ENCODE data around the gene INTS6. TPM values are rescaled to one million over a fixed set of nuclear protein-coding genes. Genes with fewer than 3 reads are reported as not detected.
A peak's percentile ranks its signal among the peaks of the same experiment; 100 is the strongest.

Gene INTS6, protein sequence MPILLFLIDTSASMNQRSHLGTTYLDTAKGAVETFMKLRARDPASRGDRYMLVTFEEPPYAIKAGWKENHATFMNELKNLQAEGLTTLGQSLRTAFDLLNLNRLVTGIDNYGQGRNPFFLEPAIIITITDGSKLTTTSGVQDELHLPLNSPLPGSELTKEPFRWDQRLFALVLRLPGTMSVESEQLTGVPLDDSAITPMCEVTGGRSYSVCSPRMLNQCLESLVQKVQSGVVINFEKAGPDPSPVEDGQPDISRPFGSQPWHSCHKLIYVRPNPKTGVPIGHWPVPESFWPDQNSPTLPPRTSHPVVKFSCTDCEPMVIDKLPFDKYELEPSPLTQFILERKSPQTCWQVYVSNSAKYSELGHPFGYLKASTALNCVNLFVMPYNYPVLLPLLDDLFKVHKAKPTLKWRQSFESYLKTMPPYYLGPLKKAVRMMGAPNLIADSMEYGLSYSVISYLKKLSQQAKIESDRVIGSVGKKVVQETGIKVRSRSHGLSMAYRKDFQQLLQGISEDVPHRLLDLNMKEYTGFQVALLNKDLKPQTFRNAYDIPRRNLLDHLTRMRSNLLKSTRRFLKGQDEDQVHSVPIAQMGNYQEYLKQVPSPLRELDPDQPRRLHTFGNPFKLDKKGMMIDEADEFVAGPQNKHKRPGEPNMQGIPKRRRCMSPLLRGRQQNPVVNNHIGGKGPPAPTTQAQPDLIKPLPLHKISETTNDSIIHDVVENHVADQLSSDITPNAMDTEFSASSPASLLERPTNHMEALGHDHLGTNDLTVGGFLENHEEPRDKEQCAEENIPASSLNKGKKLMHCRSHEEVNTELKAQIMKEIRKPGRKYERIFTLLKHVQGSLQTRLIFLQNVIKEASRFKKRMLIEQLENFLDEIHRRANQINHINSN
- total RNA-seq (10 to 100 TPM; 24.2 to 82.4 (median 37.2) TPM), polyA plus RNA-seq (10 to 100 TPM; 13.1 to 44.3 (median 21.7) TPM)
- long read RNA-seq, donor 1, full-length matches to known transcripts: 10 of 10 reads
- long read RNA-seq, donor 1, partial matches to known transcripts: 0 of 10 reads
- long read RNA-seq, donor 1, other reads (novel, unspliced or antisense): 0 of 10 reads
- long read RNA-seq, donor 2, full-length matches to known transcripts: 4 of 4 reads
- long read RNA-seq, donor 2, partial matches to known transcripts: 0 of 4 reads
- long read RNA-seq, donor 2, other reads (novel, unspliced or antisense): 0 of 4 reads
- long read RNA-seq, donor 3, full-length matches to known transcripts: 3 of 3 reads
- long read RNA-seq, donor 3, partial matches to known transcripts: 0 of 3 reads
- long read RNA-seq, donor 3, other reads (novel, unspliced or antisense): 0 of 3 reads
- long read RNA-seq, donor 4, partial matches to known transcripts: 0 of 3 reads
- long read RNA-seq, donor 4, other reads (novel, unspliced or antisense): 3 of 3 reads
- long read RNA-seq, donor 5, full-length matches to known transcripts: 31 of 61 reads
- long read RNA-seq, donor 5, partial matches to known transcripts: 18 of 61 reads
- long read RNA-seq, donor 5, other reads (novel, unspliced or antisense): 12 of 61 reads
- long read RNA-seq, donor 6, full-length matches to known transcripts: 1 of 5 reads
- long read RNA-seq, donor 6, partial matches to known transcripts: 1 of 5 reads
- long read RNA-seq, donor 6, other reads (novel, unspliced or antisense): 3 of 5 reads
- long read RNA-seq, donor 7, full-length matches to known transcripts: 4 of 4 reads
- long read RNA-seq, donor 7, partial matches to known transcripts: 0 of 4 reads
- long read RNA-seq, donor 7, other reads (novel, unspliced or antisense): 0 of 4 reads
- long read RNA-seq, donor 8, full-length matches to known transcripts: 9 of 9 reads
- long read RNA-seq, donor 8, partial matches to known transcripts: 0 of 9 reads
- long read RNA-seq, donor 8, other reads (novel, unspliced or antisense): 0 of 9 reads
- long read RNA-seq, donor 9, full-length matches to known transcripts: 1 of 1 reads
- long read RNA-seq, donor 9, partial matches to known transcripts: 0 of 1 reads
- long read RNA-seq, donor 9, other reads (novel, unspliced or antisense): 0 of 1 reads
- long read RNA-seq, donor 10: 0 reads

DNA sequence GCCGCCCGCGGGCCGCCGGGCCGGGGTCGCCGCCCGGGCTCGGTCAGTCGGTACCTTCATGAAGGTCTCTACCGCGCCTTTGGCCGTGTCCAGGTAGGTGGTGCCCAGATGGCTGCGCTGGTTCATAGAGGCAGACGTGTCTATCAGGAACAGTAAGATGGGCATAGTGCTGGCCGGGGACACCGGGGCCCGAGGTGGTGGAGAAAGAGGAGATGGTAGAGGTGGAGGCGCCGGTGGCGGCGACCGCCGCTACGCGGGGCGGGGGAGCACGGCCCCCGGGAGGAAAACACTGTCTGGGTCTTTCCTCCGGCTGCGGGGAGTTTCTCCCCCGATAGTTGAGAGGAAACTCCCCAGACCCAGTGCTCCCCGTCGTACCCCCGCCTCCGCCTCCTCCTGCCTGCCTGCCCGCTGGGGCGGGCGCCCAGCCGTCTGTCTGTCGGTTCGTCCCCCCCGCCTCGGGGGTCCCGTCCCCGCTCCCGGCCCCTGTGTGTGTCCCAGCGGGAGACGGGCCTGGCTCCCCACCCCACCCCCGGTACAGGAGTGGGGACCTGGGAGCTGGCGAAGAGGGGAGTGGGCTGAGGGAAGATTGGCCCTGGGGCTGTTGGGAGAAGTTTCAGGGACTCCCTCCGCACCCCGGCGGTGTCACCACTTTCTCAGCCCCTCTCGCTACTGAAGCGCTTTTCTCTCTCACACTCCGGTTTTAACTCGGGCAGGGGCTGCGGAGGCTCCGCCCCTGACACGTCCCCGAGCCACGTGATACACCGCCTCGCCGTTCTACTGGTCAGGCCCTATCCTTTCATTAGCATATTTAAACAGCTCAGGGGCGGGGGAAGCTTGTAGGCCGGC lies at the start of gene INTS6:
INTS6 (minus strand) TSS at position 676 of the 846 bp plus-strand sequence; CDS start at position 165, 511 bp downstream.
- H3K4me1 ChIP-seq (replicated peaks in 1 of 2): peaks cover 11 to 42% of the 10 kb centered on the region in 2 donors
- H3K9me3 ChIP-seq (replicated peaks in 1 of 3): no peaks in the 10 kb centered on the region
- 0 to 1% (median 0%) methylated on average over 17 to 69 of the region's 69 CpGs for WGBS, 4 donors
- no peaks in the 10 kb centered on the region for H3K27me3 ChIP-seq
- intact Hi-C loops (cut with DNase I): loop anchor here in 1 of 2 donors (10.0 kb wide), 1 partner anchor 132 kb away; the partner anchor contains the start of gene WDFY2
- peak; percentile 99 to 100 for TF ChIP-seq POLR2A (IDR thresholded peaks at IDR 0.05)
- TF ChIP-seq, protein P1, sequence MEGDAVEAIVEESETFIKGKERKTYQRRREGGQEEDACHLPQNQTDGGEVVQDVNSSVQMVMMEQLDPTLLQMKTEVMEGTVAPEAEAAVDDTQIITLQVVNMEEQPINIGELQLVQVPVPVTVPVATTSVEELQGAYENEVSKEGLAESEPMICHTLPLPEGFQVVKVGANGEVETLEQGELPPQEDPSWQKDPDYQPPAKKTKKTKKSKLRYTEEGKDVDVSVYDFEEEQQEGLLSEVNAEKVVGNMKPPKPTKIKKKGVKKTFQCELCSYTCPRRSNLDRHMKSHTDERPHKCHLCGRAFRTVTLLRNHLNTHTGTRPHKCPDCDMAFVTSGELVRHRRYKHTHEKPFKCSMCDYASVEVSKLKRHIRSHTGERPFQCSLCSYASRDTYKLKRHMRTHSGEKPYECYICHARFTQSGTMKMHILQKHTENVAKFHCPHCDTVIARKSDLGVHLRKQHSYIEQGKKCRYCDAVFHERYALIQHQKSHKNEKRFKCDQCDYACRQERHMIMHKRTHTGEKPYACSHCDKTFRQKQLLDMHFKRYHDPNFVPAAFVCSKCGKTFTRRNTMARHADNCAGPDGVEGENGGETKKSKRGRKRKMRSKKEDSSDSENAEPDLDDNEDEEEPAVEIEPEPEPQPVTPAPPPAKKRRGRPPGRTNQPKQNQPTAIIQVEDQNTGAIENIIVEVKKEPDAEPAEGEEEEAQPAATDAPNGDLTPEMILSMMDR (IDR thresholded peaks at IDR 0.05): no peak
- peak within 1 kb of the TSS; percentile 96 to 99 (median 98) for H3K27ac ChIP-seq
- H3K36me3 ChIP-seq (replicated peaks in 1 of 2): peaks cover 0 to 20% of the 10 kb centered on the region in 2 donors
- peak within 1 kb of the TSS; percentile 66 to 92 (median 77) for H3K4me3 ChIP-seq
- peak; percentile 99 to 100 (median 100) for DNase-seq

- intact Hi-C loops (cut with DNase I): no loop called here
- no peak overlapping the region for H3K4me3 ChIP-seq
- no peak for TF ChIP-seq POLR2A (IDR thresholded peaks at IDR 0.05)
- TF ChIP-seq, protein P1 (IDR thresholded peaks at IDR 0.05): no peak
Observed at GRCh38 chr13:51502153-51502651, 49.4 kb upstream of the INTS6 start.

More at GRCh38 chr13:51502153-51502651, 49.4 kb upstream of the INTS6 start:
- no peaks in the 10 kb centered on the region for H3K36me3 ChIP-seq (replicated peaks in 1 of 2)
- no peak overlapping the region for H3K27ac ChIP-seq
- no peaks in the 10 kb centered on the region for H3K27me3 ChIP-seq
- peaks cover 0 to 2% (median 0%) of the 10 kb centered on the region in 3 donors for H3K9me3 ChIP-seq (replicated peaks in 1 of 3)
- peaks cover 0 to 6% of the 10 kb centered on the region in 2 donors for H3K4me1 ChIP-seq (replicated peaks in 1 of 2)
- DNase-seq: no peak

All from adrenal gland (tissue), 19 donors.